Caco-2 (cell line): ENCODE data around the gene MAP2K5. TPM values are rescaled to one million over a fixed set of nuclear protein-coding genes. Genes with fewer than 3 reads are reported as not detected.

Source experiments
- BruUV-seq: library from RNA; stranded (reverse); fragments of 400-500 nt; replicated peaks from 2 replicates; lab custom pipeline; 2021; lab: Mats Ljungman, UMichigan
- CTCF ChIA-PET: fragments of 300-600 bp; sonication (Branson Sonifier 250); formaldehyde crosslinking; loops from one replicate; lab custom pipeline; 2022; ENCODE audit warnings: antibody characterized with exemption; lab: Charles Lee
- POLR2A ChIA-PET: fragments of 300-600 bp; sonication (Branson Sonifier 250); formaldehyde crosslinking; loops from one replicate; lab custom pipeline; 2022; ENCODE audit warnings: antibody characterized with exemption; lab: Charles Lee
- DNase-seq, 2 experiments: peaks; one replicate each; pipeline versions ENCODE4 v3.0.0 to v3.0.0-alpha.2; 2020 to 2022
- H3K27me3 ChIP-seq: replicated peaks from 2 replicates; pipeline ENCODE4 v1.6.0; 2011; ENCODE audit warnings: low read length; ENCODE audit not compliant: control insufficient read depth, insufficient read depth
- H3K36me3 ChIP-seq: 2 replicates; pipeline ENCODE4 v1.5.1; 2011; ENCODE audit warnings: low read length; ENCODE audit not compliant: control insufficient read depth, insufficient read depth
- H3K4me1 ChIP-seq: fragments of 250-450 bp; sonication (Bioruptor Pico); 2 replicates; pipeline ENCODE4 v1.5.1; 2020; ENCODE audit warnings: mild to moderate bottlenecking
- H3K4me3 ChIP-seq: 2 replicates; pipeline ENCODE4 v1.5.1; 2011; ENCODE audit warnings: low read depth, mild to moderate bottlenecking, control low read depth, low read length
- H3K9me3 ChIP-seq: fragments of 250-450 bp; sonication (Bioruptor Pico); 2 replicates; pipeline ENCODE4 v1.5.1; 2020; ENCODE audit warnings: mild to moderate bottlenecking, moderate library complexity
- H3K27ac Mint-ChIP-seq: one replicate; pipeline ENCODE4 v1.8.0; 2022; ENCODE audit warnings: mixed read lengths; ENCODE audit not compliant: unreplicated experiment
- H3K27me3 Mint-ChIP-seq: one replicate; pipeline ENCODE4 v1.8.0; 2022; ENCODE audit warnings: mixed read lengths; ENCODE audit not compliant: insufficient read depth, unreplicated experiment
- H3K36me3 Mint-ChIP-seq: one replicate; pipeline ENCODE4 v1.8.0; 2022; ENCODE audit warnings: mild to moderate bottlenecking, mixed read lengths; ENCODE audit not compliant: insufficient read depth, unreplicated experiment
- H3K4me1 Mint-ChIP-seq: one replicate; pipeline ENCODE4 v1.8.0; 2022; ENCODE audit warnings: low read depth, mixed read lengths; ENCODE audit not compliant: unreplicated experiment
- H3K4me3 Mint-ChIP-seq: one replicate; pipeline ENCODE4 v1.8.0; 2022; ENCODE audit warnings: mild to moderate bottlenecking, moderate library complexity, mixed read lengths; ENCODE audit not compliant: unreplicated experiment
- H3K9me3 Mint-ChIP-seq: one replicate; pipeline ENCODE4 v1.8.0; 2022; ENCODE audit warnings: mixed read lengths; ENCODE audit not compliant: unreplicated experiment
- intact Hi-C: fragments of 100-400 bp; cut with micrococcal nuclease; formaldehyde crosslinking; loops from one replicate; pipeline ENCODE4 v1.10.0; 2022; ENCODE audit not compliant: unreplicated experiment
- total RNA-seq: library from RNA; stranded (reverse); gene quantifications from 2 replicates; pipeline ENCODE4 v1.2.3, GENCODE V29; 2022
- TF ChIP-seq, protein P1 (sequence below), 2 experiments: fragments of 200-600 bp in 1 of 2; IDR thresholded peaks; 1 replicate in 1 of 2; 2 replicates in 1 of 2; pipeline versions ENCODE4 v1.5.1 to v1.8.0; 2011 to 2022; ENCODE audit warnings: antibody characterized with exemption in 1 of 2, control low read depth in 1 of 2, inconsistent platforms in 1 of 2, low read depth in 1 of 2, low read length in 1 of 2, mild to moderate bottlenecking in 1 of 2, moderate library complexity in 1 of 2; ENCODE audit not compliant: insufficient read depth in 1 of 2, severe bottlenecking in 1 of 2, unreplicated experiment in 1 of 2

Gene MAP2K5
- total RNA-seq, 1 experiment from 2014 or later: 12.2 TPM

DNA sequence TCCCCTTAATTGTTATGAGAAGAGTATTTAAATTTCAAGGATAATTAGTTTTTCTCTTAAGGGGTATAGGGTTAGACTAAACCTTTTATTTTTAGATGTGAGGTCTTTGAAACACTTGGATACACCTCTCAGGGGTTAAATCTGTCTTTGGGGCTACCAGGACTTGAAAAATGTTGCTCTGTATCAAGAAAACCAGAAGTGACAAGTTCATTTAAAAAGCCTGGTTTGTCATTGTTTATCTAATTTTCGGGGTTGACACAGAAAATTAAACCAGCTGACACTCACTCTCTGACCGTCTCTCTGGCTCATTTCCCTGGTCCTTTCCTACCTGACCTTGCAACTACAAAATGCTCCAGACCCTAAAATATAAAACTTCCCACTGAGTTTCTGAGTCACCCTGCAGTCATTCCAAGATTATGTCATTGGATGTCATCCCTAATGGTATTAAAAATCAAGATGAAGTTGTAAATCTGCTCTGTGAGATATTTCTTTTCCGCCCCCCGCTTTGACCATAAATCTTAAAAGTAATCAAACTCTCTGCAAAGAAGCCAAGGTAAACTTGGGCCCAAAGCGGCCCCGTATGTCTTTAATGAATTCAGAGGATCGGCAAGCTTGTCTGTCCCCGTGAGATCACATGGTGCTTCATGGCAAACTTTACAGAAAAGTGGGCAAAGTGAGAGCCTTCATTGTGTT lies 249.9 kb downstream of the MAP2K5 start:
- DNase-seq: no peak
- Histone ChIP-seq H3K27me3 (no peaks in the 10 kb centered on the region), H3K9me3 (peaks cover 6% of the 10 kb centered on the region; the same call in 1 of the 2 replicates), H3K36me3 (no peaks in the 10 kb centered on the region), H3K4me1 (no peaks in the 10 kb centered on the region), H3K4me3 (no peak overlapping the region)
- ChIA-PET CTCF (no interaction called here), POLR2A (no interaction called here)
- Mint-ChIP-seq H3K36me3 (no peaks in the 10 kb centered on the region), H3K4me1 (no peaks in the 10 kb centered on the region), H3K27ac (no peak overlapping the region), H3K4me3 (no peak overlapping the region), H3K9me3 (no peaks in the 10 kb centered on the region), H3K27me3 (no peaks in the 10 kb centered on the region)
- no TSS peak for BruUV-seq
- intact Hi-C loops: no loop called here
- TF ChIP-seq, protein P1, sequence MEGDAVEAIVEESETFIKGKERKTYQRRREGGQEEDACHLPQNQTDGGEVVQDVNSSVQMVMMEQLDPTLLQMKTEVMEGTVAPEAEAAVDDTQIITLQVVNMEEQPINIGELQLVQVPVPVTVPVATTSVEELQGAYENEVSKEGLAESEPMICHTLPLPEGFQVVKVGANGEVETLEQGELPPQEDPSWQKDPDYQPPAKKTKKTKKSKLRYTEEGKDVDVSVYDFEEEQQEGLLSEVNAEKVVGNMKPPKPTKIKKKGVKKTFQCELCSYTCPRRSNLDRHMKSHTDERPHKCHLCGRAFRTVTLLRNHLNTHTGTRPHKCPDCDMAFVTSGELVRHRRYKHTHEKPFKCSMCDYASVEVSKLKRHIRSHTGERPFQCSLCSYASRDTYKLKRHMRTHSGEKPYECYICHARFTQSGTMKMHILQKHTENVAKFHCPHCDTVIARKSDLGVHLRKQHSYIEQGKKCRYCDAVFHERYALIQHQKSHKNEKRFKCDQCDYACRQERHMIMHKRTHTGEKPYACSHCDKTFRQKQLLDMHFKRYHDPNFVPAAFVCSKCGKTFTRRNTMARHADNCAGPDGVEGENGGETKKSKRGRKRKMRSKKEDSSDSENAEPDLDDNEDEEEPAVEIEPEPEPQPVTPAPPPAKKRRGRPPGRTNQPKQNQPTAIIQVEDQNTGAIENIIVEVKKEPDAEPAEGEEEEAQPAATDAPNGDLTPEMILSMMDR (IDR thresholded peaks at IDR 0.05; ENCODE audit: insufficient read depth in 1 of 2, low read depth in 1 of 2, low read length in 1 of 2, severe bottlenecking in 1 of 2, unreplicated experiment in 1 of 2): no peak

DNA sequence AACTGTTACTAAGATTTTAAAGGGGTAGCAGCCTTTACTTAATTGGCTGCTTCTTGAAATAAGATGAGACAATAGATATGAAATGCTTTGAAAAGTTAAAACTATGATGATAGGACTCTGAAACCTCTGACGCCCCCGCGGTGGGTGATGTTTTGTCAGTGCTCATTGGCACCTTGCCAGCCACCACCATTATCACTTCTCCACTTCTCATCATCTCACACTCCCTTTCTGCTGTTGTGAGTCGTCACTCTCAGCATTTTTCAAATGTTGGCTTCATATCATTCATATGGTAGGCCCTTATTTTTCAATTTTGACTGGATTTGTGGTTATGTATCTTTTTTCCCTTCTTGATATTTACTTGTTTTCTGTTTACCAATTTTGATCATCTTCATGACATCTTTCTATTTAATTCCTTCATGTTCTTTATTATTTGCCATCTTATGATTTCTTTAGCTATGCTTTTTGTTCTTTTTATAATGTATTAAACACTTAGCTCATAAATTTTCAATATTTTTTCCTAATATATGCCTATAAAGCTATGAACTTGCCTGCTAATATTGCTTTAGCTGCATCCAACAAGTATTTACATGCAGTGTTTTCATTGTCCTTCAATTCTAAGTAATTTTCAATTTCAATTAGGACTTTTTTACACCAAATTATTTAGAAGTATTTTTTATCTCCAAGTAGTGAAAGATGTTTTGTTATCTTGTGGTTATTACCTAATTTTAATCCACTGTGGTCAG lies 252.5 kb downstream of the MAP2K5 start:
- Mint-ChIP-seq H3K36me3 (no peaks in the 10 kb centered on the region), H3K4me1 (no peaks in the 10 kb centered on the region), H3K27me3 (no peaks in the 10 kb centered on the region), H3K27ac (no peak overlapping the region), H3K4me3 (no peak overlapping the region), H3K9me3 (no peaks in the 10 kb centered on the region)
- POLR2A ChIA-PET: no interaction called here
- no peak overlapping the region for H3K4me3 ChIP-seq
- intact Hi-C loops: no loop called here
- no peaks in the 10 kb centered on the region for H3K4me1 ChIP-seq
- TF ChIP-seq, protein P1 (IDR thresholded peaks at IDR 0.05; ENCODE audit: insufficient read depth in 1 of 2, low read depth in 1 of 2, low read length in 1 of 2, severe bottlenecking in 1 of 2, unreplicated experiment in 1 of 2): no peak
- DNase-seq: no peak
- no peaks in the 10 kb centered on the region for H3K27me3 ChIP-seq
- H3K9me3 ChIP-seq: peaks cover 6% of the 10 kb centered on the region; the same call in 1 of the 2 replicates
- BruUV-seq: no TSS peak
- no peaks in the 10 kb centered on the region for H3K36me3 ChIP-seq
- CTCF ChIA-PET: no interaction called here

DNA sequence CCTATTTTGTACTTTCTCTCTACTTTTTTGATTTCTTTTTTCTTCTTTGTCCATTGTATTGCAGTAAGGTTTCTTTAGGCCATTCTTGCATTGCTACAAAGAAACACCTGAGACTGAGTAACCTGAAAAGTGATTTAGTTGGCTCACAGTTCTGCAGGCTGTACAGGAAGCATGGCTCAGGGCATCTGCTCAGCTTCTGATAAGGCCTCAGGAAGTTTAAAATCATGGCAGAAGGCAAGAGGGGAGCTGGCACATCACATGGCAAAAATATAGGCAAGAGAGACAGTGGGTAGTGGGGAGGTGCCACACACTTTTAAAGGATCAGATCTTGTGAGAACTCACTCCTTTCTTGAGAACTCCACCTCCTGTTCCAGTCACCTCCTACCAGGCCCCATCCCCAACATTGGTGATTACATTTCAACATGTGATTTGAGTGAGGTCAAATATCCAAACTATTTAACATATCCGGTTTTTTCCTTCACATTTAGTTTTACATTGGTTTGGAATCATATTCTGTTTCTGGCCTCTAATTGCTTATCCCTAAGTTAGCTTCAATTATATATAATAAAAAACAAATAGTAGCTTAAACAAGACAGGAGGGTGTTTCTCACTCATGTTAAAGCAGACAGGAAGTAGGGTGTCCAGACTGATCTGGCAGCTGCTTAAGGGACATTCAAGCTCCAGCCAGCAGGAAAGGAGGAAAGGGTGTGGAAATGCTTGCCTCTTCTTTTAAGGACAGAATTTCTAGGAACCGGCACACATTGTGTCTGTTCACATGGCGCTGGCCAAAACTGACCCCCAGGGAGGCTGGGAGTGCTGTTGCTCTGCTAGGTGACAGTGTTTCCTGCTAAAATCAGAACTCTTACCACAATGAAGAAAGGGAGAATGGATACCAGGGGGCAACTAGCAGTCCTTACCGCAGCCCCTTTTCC lies 254.0 kb downstream of the MAP2K5 start:
- Mint-ChIP-seq H3K4me3 (no peak overlapping the region), H3K36me3 (no peaks in the 10 kb centered on the region), H3K27ac (no peak overlapping the region), H3K27me3 (no peaks in the 10 kb centered on the region), H3K4me1 (no peaks in the 10 kb centered on the region), H3K9me3 (no peaks in the 10 kb centered on the region)
- intact Hi-C loops: no loop called here
- POLR2A ChIA-PET: no interaction called here
- TF ChIP-seq, protein P1 (IDR thresholded peaks at IDR 0.05; ENCODE audit: insufficient read depth in 1 of 2, low read depth in 1 of 2, low read length in 1 of 2, severe bottlenecking in 1 of 2, unreplicated experiment in 1 of 2): no peak
- H3K4me1 ChIP-seq: no peaks in the 10 kb centered on the region
- no TSS peak for BruUV-seq
- no peak for DNase-seq
- H3K36me3 ChIP-seq: no peaks in the 10 kb centered on the region
- no peak overlapping the region for H3K4me3 ChIP-seq
- peaks cover 6% of the 10 kb centered on the region; the same call in 1 of the 2 replicates for H3K9me3 ChIP-seq
- no peaks in the 10 kb centered on the region for H3K27me3 ChIP-seq
- CTCF ChIA-PET: no interaction called here
